HG03354 (cell line): Measurements from ENCODE around the gene RNPEPL1.
"Not testable (repeated sequence)": the region's sequence is repeated elsewhere in the genome, so short reads cannot be mapped to it uniquely, and the experiment has no call there.

ENCODE experiments used
- ATAC-seq: cut with Tn5 transposase; IDR thresholded peaks from one replicate; pipeline ENCODE4 v1.9.1; 2021; ENCODE audit warnings: mild to moderate bottlenecking; ENCODE audit not compliant: unreplicated experiment, poor library complexity, severe bottlenecking

The RNPEPL1 gene

DNA sequence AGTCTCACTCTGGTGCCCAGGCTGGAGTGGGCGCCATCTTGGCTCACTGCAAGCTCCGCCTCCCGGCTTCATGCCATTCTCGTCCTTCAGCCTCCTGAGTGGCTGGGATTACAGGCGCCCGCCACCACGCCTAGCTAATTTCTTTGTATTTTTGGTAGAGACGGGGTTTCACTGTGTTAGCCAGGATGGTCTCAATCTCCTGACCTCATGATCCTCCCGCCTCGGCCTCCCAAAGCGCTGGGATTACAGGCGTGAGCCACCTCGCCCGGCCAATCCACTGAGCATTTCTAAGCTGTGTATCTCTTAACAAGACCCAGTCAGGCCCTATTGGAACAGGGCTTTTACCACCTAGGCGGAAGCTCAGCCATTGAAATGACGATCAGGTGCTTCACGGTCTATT, 5.1 kb upstream of the RNPEPL1 start:
- ATAC-seq = not testable (repeated sequence)

DNA sequence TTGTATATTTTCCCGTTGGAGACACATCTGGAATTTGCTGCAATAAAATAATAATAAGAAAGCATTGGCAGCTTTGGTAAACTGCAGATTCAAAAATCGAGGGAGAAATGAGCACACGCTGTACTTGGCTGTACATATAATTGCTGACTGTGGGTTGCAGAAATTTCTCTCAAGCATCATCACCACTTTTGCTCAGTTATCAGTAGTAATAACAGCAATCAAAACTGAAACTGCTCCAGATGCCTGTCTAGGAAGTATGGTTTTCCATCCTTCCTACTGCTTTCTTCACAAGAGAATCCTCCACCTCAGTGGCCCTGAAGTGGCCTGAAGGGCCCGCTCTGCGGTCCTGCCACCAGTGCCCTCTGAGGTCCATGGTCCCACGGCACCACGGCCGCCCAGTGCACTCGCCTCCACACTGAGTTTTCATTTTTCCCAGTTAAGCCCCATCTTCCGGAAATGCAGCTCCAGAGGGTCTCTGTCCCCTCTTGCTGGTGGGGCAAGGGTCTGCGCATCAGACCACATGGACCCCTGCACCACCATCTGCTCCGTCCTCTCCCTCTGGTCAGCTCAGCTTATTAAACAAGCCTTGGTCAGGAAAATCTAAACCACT, 4.2 kb upstream of the RNPEPL1 start:
- ATAC-seq = no peak

DNA sequence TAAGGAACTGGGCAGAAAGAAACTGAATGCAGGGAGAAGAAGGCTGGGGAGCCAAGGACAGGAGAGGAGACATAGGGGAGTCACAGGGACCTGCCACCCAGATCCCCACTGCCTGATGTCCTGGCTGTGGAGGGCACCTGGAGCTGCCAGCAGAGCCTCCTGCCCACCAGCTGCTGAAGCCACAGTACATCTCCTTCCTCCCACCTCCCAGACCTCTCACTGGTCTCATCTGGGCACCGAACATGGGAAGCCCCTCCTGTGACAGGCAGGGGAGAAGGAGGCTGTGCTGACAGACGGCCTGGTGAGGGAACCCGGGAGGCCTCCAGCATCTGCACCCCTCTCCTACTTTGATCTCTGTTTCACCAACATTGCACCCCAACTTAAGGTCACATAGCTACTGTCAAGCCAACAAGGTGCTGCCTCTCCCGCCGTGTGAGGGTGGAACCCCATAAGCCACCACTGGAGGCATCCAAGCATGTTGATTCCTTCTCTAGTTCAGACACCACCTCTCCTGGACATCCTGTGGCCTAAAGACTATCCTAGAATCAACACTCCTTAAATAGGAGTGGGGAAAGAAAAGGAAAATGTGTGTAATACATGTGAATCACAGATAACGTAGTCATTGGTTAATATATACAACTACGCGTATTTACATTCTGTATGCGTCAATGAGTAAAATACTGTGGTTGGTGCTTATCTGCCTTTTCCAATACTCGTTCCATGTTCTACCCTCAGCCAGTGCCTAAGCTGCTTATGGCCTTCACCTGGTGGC, 3.5 kb upstream of the RNPEPL1 start:
- ATAC-seq = no peak

DNA sequence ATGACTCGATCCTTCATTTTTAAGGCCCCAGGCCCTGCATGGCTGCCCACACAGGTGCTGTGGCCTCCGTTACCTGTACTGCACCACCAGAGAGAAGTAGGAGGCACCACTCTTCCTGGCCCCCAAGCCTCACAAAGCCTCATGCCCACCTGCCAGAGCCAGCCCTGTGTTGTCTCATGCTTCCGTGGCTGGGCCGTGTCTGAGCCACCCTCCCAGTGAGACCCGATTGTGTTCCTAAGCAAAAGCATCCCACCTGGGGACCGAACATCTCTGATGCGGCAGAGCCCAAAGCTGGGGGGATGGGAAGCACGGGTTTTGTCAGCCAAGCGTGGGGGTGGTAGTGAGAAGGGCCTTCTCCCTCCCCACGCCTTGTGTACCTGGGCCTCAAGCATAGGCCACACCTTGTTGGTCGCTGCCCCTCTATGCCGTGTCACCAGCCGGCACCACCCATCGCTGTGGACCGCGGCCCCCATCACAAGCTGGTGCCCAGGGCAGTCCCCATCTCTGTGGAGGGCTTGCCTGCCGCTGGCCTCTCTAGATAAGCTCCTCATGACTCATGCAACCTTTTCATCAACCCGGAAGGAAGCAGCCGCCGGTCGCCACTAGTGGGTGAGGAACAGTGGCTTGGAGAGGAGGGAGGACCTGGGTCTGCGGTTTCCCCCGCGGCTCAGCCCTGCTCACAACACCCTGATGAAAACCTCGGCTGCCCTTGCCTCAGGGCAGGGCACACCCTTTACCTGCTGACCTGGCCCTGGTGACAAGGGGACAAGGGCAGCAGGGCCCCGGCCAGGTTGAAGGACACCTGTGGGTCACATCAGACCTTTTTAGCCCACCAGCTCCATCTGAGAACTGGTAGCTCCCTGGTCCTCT, 2.7 kb upstream of the RNPEPL1 start:
- peak; percentile 24 for ATAC-seq

DNA sequence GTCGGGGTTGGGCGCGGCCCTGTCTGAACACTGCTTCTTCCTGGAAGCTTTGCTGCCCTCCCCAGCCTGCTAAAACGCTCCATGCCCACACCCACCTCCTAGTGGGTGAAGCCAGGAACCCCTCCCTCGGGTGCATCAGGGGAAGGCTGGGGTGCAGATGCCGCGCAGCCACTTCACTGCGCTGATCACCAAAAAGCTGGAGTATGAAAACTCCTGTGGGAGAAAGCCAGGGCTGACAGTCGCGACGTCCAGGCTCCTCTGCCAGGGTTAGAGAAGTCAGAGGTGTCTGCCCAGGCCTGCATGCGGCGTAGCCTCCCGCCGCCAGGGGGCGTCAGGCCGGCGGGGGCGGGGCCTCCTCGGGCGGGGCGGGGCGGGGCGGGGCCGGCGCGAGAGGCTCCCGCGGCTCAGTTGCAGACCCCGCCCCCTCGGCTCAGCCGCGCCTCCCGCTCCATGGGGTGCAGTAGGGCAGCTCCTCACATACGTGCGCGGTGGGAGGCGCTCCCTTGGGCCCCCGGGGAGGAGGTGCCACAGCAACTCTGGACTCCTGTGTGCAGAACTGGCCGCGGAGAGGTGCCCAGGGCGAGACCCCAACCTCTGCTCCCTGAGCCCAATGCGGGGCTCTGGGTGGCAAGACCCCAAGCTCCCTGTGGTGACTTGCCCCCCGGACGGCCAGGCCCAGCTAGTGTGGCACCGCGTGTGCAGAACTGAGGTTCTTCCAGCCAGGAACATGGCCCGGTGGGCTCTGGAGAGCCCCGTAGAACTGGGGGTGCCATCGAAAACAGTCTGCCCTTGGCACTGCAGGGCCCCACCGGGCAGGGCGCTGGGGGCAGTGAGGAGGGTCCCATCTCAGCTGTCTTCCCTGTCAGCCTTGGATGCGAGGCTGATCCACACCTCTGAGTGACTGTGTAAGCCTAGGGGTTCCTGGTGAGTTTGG, 1.8 kb upstream of the RNPEPL1 start:
- peak; percentile 43 for ATAC-seq

DNA sequence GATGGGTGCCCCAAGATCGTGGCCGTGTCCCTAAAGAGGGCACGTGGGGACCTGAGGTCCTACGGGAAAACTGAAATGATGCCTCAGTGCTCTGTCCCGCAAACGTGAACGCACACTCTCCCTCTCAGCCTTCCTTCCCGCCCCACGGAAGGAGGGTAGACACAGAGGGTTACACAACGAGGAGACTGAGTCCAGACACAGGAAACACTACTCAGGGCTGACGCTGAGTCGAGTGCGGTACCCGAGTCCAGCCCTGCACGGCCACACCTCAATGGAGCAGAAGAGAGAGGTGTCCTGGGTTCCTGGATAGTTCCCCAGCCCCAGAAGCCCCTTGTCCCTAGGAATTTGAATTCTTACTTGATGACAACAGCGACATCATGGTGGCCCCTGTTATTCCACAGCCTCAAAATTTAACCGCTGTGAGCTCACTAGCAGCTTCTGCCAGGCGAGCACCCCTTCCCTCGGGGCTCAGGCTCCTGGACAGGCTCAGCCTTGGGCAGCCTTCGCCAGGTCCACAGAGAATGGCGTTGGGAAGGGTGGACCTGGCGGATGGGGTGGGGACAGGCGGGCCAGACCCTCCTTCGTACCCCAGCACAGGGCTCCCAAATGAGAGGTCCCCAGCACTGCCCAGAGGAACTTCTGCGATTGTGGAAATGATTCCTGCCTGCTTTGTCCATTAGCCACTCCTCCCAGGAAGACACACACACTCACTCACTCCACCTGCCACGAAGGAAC, 980 bp upstream of the RNPEPL1 start:
- ATAC-seq = no peak

DNA sequence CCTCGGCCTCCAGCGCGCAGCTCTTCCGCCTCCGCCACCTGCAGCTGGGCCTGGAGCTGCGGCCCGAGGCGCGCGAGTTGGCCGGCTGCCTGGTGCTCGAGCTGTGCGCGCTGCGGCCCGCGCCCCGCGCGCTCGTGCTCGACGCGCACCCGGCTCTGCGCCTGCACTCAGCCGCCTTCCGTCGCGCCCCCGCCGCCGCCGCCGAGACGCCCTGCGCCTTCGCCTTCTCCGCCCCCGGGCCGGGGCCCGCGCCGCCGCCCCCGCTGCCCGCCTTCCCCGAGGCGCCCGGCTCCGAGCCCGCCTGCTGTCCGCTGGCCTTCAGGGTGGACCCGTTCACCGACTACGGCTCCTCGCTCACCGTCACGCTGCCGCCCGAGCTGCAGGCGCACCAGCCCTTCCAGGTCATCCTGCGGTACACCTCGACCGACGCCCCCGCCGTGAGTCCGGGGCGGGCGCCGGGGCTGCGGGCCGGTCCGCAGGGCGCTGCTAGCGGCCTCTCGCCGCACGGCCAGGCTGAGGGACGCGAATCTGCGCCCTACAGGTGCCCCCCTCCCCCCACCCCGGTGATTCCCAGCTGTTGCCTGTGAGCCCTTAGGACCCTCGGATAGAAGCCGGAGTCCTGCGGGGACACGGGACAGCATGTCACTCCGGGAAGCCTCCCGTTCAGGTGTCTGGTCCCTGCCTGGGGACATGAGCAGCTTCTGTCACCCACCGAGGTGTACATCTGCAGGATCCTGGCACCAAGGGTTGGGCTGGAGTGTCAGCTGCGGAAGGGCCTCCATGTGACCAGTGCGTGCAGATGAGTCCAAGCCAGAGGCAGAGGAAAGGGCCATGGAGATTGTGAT, 616 bp downstream of the RNPEPL1 start:
- ATAC-seq = peak; percentile 34

DNA sequence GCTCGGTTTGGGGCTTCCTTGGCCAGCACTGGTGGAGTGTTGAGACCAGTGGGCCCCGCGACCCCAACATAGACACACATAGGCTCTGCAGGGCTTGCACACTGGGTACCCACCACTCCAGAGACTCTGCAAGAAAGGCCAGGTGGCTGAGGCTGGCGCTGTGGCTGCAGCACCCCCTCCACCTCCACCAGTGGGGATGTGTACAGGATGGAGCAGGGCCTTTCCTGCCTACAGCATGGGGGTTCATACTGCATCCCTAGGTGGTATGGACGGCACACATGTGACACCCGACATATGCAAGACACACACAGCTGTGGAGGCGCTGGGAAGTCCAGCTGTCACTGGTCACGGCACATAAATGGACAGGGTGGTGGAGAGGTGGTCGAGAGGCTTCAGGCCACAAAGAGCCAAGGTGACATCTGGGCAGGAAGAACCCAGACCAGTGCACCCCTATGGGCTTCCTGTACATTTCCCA, 1.3 kb downstream of the RNPEPL1 start:
- ATAC-seq = no peak

DNA sequence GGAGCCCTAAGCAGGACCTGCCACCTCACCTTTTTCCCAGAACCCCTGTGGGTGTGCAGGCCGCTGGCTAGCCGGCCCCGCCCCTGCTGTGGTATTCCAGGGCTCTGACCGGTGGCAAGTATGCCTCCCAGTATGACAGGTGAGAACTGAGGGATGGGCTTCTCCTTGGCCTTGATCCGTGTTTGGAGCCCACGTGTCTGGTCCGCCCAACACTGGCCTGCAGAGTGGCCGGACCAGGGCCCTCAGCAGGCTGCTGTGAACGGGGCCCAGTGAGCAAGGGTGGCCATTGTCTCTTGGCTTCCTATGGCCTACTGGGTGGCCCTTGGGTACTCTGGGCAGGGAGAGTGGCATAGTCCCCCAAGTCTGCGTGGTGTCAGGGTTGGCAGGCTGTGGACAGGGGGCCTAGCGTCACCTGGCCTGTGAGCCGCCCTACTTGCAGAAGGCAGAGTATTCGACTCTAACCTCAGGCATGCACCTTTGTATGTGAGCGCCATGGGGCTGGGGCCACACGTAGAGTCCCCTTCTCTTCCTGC, 1.8 kb downstream of the RNPEPL1 start:
- ATAC-seq = no peak

DNA sequence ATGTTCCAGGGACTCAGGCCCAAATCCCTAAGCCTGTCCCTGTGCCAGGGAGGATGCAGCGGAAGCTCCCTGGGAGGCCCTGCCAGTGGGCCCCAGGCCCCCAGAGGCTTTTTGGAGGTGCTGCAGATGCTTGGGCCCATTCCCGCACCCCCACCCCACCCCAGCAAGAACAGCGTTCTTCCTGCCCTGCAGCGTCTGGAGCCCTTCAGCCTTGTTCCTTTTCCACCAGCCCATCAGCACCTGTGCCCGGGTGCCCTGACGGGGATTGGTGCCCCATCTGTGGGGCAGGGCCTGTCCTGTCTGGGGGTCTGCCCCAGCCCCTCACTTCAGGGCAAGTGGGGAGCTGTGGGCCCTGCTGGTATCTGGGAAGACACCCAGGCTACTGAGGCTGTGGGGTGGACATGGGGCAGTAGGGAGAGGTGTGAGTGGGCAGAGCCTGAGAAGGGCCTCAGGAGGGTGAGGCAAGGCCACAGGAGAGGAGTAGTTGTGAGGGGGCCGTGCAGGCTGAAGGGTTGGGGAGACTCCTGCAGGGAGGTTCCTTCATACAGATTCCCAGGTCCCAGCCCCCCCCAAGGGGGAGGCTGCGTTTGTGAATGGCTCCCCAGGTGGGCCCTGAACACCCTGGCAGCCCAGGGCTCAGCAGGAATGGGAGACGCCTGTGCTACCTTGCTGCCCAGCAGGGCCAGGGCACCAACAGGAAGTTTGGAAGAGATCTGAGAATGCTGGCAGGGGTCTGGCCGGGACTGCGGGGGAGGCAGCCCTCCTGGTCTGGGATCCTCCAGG, 2.4 kb downstream of the RNPEPL1 start:
- no peak for ATAC-seq

DNA sequence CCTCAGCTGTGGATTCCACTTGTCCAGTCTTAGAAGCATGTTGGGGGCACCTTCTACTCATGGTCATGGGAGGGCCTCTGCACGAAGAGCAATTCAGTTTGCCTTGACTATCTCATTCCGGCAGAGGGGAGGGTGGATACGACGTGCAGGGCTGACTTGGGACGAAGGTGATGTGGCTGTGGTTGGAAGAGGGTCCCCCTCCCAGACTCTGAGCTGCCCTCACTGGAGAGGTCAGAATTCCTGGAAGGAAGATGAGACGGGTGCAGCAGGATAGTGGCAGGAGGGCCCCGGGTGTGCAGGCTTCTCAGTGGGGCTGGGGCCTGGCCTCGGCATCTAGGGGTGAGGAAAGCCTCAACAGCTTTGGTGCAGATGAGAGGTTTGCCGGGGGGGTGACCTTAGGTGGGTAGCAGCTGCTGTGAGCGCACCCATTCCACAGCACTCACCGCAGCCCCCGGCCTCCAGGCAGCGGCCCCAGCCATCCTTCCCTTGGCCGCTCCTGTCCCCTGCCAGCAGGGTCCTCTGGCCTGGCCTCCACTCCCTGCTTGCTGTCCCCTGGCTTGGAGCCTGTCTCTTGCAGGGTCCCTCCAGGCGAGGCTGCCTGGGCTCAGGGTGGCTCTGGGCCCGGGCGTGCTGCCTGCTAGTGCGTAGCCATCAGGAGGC, 3.2 kb downstream of the RNPEPL1 start:
- no peak for ATAC-seq

DNA sequence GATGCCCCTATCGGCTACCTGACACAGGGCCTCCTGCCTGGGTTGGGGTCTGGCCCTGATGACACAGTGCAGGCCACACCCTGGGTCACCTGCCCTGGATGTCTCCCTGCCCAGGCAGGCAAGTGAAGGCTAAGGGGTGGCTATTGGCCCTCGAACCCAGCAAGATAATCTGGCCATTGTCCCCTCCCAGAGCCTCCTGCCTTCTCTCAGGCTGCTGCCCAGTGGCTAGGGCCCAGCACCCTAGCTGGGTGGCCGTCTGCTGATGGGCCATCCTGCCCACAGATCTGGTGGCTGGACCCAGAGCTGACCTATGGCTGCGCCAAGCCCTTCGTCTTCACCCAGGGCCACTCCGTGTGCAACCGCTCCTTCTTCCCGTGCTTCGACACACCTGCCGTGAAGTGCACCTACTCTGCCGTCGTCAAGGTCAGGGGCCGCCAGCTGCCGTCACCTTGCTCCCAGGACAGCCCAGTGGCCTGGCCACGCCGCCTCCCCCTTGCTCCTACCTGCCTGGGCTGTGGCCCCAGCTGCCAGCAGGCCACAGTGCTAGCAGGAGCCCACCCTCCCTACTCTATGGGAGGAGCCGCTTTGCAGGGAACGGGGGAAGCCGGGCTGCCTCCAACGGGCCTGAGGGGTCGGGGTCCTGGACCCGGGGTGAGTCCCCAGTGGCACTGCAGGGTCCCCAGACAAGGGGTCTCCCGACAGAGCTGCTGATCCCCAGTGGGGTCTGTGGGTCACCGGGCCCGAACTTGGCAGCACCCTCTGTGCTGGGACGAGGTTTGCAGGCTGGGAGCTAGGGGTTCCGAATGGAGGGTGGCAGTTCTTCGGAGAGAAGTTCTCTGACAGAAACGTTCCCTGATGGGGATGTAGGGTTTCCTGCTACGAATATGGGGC, 4.1 kb downstream of the RNPEPL1 start:
- ATAC-seq = no peak

DNA sequence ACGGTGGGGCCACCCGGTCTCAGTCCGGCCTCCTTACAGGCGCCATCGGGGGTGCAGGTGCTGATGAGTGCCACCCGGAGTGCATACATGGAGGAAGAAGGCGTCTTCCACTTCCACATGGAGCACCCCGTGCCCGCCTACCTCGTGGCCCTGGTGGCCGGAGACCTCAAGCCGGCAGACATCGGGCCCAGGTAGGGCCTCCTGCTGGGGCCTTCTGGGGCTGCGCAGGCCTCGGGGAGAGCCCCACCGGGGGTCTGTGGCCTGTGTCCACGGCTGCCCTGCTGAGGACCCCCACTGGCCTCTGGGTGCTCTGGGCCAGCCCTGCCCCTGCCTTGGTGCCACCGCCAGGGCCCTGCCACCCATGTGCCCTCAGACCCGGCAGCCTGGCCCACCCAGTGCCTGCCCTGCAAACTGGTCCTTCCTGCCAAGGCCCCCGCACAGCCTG, 4.8 kb downstream of the RNPEPL1 start:
- ATAC-seq = no peak

DNA sequence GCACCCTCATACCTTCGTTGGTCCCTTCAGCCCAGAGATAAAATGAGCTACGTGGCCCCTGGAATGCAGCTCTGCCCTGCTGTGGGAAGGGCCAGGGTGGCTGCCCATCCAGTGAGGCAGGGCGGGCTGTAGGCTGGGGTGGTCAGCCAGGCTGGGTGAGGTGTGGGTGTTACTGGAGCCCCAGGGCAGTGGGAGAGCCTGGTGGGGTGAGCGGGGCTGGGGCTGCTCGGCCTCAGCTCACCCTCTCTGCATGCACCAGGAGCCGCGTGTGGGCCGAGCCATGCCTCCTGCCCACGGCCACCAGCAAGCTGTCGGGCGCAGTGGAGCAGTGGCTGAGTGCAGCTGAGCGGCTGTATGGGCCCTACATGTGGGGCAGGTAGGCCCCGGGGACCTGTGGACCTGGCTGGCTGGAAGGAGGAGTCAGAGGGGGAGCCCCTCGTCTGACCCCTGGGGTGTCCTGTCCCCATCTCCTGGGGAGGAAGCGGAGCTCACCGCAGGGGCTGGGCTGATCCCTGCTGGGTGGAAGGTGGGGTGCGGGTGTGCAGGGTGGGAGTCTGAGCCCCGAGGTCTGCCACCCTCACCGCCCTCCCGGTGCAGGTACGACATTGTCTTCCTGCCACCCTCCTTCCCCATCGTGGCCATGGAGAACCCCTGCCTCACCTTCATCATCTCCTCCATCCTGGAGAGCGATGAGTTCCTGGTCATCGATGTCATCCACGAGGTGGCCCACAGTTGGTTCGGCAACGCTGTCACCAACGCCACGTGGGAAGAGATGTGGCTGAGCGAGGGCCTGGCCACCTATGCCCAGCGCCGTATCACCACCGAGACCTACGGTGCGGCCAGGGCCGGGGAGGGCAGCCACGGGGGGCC, 5.5 kb downstream of the RNPEPL1 start:
- ATAC-seq = no peak
